GM18502 (cell line): Measurements from ENCODE around the gene DNAJB11.
A peak's percentile ranks its signal among the peaks of the same experiment; 100 is the strongest.
"Not testable (repeated sequence)": the region's sequence is repeated elsewhere in the genome, so short reads cannot be mapped to it uniquely, and the experiment has no call there.

ENCODE experiments used
- ATAC-seq: cut with Tn5 transposase; IDR thresholded peaks from one replicate; pipeline ENCODE4 v1.9.1; 2021; ENCODE audit warnings: mild to moderate bottlenecking; ENCODE audit not compliant: unreplicated experiment, poor library complexity

DNAJB11 gene

DNA sequence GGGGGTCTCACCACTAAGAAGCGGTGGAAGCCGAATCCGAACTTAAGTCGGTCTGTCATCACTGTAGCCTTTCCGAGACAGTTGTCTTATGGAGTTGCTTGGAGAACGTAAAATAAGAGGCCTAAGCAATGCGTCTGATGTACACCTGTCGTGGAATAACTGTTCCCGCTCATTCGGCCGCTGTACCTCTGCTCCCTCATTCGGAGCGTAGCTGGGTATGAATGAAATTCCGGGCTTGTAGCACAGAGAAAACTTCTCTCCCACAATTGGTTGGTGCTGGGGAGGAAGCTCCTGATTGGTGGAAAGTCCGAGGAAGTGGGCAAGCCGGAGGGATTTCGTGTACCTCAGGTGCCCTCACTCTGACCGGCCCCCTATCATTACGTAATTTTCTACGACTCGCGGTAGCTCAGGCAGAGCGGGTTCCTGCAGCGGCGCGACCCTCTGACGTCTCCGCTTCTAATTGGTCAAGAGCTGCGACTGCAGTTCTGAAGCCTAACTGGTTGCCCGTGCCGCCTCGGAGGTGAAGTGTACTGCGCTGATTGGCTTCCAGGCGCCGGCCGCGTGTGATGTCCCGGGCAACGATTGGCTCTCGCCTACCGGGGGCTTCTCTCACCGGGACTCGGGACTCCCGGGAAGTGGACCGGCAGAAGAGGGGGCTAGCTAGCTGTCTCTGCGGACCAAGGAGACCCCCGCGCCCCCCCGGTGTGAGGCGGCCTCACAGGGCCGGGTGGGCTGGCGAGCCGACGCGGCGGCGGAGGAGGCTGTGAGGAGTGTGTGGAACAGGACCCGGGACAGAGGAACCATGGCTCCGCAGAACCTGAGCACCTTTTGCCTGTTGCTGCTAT, at the start of gene DNAJB11:
TSS of gene DNAJB11 (plus strand) at position 625 of the 845 bp plus-strand sequence. CDS start at position 803, 178 bp downstream.
- ATAC-seq: peak; percentile 88

DNA sequence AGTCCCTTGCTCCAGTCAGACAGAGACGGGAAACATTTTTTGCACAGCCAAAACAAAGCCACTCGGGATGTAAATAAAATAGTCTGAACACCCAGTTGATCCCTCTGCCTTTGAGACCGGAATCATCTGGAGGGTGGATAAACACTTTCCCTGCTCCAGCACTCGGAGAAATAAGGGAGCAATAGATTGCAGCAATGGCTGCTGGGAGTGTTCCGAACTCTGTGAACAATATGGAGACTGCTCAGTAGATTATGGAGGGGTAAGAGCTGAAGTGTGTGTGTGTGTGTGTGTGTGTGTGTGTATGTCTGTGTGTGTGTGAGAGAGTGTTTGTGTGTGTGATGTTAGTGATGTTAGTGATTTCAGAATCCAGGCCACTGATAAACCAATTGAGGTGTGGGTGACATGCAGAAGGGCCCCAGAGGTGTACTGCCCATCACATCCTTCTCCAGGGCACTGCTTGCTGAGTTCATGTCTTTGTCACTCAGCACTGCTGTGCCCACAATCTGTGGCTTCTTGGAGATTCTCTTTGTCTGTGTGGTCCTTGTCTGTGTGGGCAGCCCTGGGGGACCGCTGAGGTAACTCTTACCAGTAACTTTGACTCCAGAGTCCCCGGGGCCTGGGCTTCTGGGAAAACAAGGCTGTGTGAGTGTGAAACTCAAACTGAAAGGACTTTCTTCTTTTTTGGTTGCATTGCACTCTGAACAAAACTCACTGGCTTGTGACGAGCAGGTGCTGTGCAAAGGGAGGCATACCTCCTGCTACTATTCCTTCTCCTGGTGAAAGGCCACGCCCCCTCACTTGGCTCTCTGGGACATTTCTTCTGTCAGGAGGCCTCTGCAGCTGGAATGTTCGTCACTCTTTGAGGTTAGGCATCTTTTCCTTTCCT, 49.3 kb upstream of the DNAJB11 start:
- ATAC-seq: peak; percentile 66

DNA sequence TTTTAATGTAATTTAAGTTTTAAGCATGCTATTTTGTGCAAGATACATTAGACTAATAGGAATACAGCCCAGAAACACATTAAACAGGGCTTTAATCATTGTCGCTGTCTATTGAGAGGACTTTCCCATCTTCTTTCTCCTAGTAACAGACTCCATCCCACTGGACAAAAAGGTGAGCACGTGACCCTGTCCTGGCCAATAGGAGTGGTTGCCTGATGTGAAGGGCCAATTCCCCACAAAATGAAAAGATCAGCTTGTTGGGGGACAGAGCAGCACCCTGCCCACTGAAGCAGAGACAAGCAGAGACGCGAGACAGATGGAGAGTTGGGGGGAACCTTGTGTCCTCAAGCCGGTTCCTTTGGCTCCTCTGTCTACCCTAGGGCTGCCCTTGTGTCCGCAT, 47.5 kb upstream of the DNAJB11 start:
- ATAC-seq: no peak

GRCh38 chr3:186523434-186523833, 47.1 kb upstream of the DNAJB11 start:
- ATAC-seq: no peak

- no peak for ATAC-seq
These were observed 45.9 kb upstream of the DNAJB11 start for GRCh38 chr3:186524616-186525015.

- ATAC-seq: peak; percentile 22
These were observed 44.9 kb upstream of the DNAJB11 start for GRCh38 chr3:186525369-186526255.

DNA sequence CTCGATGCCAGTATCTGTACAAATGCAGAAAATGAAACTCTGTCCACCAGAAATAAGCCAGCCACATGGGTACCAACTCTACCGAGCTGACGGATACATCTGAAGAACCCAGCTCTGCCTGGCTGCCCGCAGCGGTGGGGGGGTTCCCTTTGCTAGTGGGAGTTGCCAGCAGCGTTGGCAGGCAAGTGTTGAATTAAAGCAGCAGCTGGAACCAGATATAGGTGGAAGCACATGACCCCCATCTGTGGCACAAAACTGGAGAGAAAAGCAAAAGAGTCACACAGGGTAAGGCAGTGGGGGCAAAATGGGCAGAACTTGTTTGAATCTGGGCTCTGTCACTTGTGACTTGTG, 44.3 kb upstream of the DNAJB11 start:
- ATAC-seq: peak; percentile 40

DNA sequence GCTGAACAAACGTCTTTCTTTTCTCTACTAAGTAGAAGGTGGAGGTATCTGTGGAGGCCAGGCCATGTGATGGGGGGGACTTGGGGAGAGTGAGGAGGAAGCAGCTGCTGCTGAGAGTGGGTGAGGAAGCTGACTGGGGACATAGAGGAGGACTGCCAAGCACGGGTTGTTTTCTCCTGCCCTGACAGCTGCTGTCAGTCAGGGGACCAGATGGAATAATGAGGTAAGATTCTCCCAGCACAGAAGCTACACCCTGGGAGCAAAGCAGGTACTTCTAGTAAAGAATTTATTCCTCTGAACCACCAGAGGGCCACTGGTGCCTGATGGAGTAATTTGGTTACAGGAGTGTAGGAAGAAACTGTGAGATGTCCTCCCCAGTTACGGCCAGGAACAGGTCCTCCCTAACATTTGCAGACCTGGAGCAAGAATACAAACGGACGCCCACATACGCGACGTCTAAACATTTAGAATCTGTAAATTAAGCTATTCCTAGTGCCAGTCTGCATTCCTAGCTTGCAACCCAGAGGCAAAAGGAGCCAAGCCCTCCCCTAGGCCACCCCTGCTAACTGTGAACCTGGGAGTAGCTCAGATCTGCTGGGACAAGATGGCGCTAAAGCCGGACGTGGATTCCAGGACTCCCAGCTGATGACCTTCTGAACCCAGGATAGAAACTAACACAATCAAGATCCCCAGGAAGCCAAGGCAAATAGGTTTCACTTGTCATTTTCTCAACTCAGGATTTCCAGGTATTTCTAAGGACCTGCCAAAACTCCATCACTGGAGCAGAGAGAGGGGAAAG, 41.1 kb upstream of the DNAJB11 start:
- no peak for ATAC-seq

GRCh38 chr3:186530415-186530814, 40.1 kb upstream of the DNAJB11 start:
- ATAC-seq: no peak

GRCh38 chr3:186531694-186532093, 38.8 kb upstream of the DNAJB11 start:
- ATAC-seq: not testable (repeated sequence)

- peak; percentile 56 for ATAC-seq
These were observed 37.9 kb upstream of the DNAJB11 start for GRCh38 chr3:186532598-186533072.

DNA sequence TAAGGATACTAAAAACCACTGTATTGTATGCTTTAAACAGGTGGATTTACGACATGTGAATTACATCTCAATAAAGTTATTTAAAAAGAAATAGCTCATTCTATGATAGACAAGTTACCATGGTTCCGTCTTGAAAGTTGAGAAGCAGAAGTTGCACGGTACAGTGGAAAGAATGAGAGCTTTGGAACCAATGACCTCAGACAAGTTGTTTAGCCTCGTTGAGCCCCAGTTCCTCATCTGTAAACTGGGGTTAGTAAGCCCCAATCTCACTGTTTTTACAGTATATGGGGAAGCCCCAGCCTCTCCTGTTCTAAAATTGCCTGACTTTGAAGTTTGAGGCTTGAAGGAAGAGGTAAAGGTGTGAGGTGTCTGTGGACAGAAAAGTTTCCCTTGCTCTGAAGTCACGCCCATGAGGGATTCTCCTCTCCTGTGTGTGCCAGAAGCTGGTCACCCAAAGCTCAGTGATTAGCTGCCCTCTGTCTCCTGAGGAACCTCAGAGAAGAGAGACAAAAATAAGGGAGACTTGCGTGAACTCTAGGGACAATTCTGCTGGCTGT, 36.3 kb upstream of the DNAJB11 start:
- ATAC-seq: peak; percentile 84

- ATAC-seq: no peak
These were observed 33.4 kb upstream of the DNAJB11 start for GRCh38 chr3:186536883-186537844.

DNA sequence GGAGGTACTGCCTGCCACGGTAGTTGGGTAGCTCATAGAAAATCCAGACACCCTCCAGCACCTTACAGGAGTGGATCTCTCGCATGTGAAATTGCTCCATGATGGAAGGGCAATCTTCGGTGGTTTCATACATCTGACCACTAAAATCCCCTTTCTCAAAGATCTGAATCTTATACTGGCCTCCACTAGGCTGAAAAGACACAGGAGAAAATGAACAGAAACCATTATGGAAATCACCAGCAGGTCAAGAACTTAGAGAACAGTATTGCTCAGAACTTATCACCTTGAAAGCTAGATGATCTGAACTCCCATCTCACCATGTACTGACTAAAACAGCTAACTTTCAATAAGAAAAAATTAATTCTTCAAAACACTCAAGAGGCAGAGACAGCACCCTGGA, 31.7 kb upstream of the DNAJB11 start:
- no peak for ATAC-seq

GRCh38 chr3:186540221-186540834, 30.2 kb upstream of the DNAJB11 start:
- ATAC-seq: peak; percentile 71

DNA sequence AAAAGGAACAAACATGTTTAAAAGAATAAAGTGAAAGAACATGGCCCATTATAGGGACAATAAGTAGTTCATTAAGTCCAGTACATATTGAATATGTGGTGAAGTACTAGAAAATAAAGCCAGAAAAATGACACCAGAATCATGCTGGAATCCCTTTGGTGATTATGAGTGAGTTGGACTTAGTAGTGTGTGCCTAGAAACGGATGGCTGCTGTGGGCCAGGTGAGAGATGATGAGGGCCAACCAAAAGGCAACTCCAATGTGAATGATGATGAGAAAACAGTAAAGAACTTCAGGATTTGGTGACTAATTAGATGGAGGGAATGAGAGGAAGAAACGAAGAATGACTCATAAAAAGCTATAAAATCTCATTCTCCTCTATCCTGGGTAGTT, 29.7 kb upstream of the DNAJB11 start:
- ATAC-seq: peak; percentile 8

DNA sequence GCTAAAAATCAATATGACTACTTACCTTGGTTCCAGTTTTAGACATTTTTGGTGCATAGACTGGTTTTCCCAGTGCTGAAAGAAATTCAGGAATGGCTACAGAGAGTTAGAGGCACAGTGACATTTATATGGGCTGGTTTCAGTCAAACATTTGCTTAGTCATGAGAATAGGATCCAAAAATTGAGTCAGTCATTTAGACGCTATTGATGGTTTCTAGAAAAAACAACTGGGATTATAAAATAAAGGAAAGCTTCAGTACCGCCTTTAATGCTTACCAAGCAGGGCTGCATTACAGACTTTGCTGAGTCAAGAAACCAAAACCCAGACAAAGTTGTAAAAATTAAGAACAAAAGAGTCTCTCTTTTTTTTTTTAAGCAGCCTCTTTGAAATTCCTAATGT, 26.2 kb upstream of the DNAJB11 start, which contains the start of gene CRYGS:
TSS of gene CRYGS (minus strand) at position 100 of the 400 bp plus-strand sequence. CDS start at position 46, 54 bp downstream.
- no peak for ATAC-seq
